Measurements from ENCODE around the gene FIGNL2.

- TF ChIP-seq POLR2A (IDR thresholded peaks at IDR 0.05) (no peak), CTCF (IDR thresholded peaks at IDR 0.05 in 4 of 5, conservative IDR thresholded peaks at IDR 0.05 in 1 of 5) (no peak)
These were observed 16.0 kb downstream of the FIGNL2 start for GRCh38 chr12:51832354-51833107.
